Gastrocnemius medialis (tissue), 4 donors: Measurements from ENCODE around the gene GDF7. TPM values are rescaled to one million over a fixed set of nuclear protein-coding genes. Genes with fewer than 3 reads are reported as not detected.

ENCODE experiments used
- ATAC-seq, 2 donors: fragments of 150-250 bp; one replicate each; pipeline ENCODE4 v1.9.1; 2016
- DNase-seq, 2 donors: peaks; one replicate each; pipeline ENCODE4 v3.0.0-alpha.2; 2019
- H3K27ac ChIP-seq, 4 donors: fragments of 200-600 bp; sonication (generic); 1 replicate in 1 of 4; 2 replicates in 3 of 4; pipeline ENCODE4 v1.5.1; 2016 to 2018; ENCODE audit warnings: mild to moderate bottlenecking in 2 of 4, moderate library complexity in 1 of 4
- H3K27me3 ChIP-seq, 3 donors: fragments of 200-600 bp; sonication (generic) in 2 of 3; 1 replicate in 1 of 3; 2 replicates in 2 of 3; pipeline versions ENCODE4 v1.5.1 to v1.6.0; 2016 to 2019; ENCODE audit warnings: mild to moderate bottlenecking in 1 of 3, moderate library complexity in 1 of 3
- H3K36me3 ChIP-seq, 2 donors: fragments of 200-600 bp; sonication (generic) in 1 of 2; one replicate each; pipeline ENCODE4 v1.5.1; 2017 to 2018
- H3K4me1 ChIP-seq, 2 donors: fragments of 200-600 bp; sonication (generic) in 1 of 2; one replicate each; pipeline ENCODE4 v1.5.1; 2016 to 2017; ENCODE audit warnings: mild to moderate bottlenecking in 2 of 2
- H3K4me3 ChIP-seq, 4 donors: fragments of 200-600 bp; sonication (generic) in 3 of 4; 1 replicate in 1 of 4; 2 replicates in 3 of 4; pipeline ENCODE4 v1.5.1; 2016 to 2019; ENCODE audit warnings: mild to moderate bottlenecking in 2 of 4
- H3K9me3 ChIP-seq, 3 donors: fragments of 200-600 bp; sonication (generic) in 2 of 3; 1 replicate in 1 of 3; 2 replicates in 2 of 3; pipeline ENCODE4 v1.5.1; 2016 to 2019
- CTCF ChIP-seq, 5 experiments: fragments of 450-650 bp in 3 of 5; fragments of 200-600 bp in 2 of 5; sonication (generic) in 2 of 5; IDR thresholded peaks in 4 of 5; conservative IDR thresholded peaks in 1 of 5; 1 replicate in 4 of 5; 2 replicates in 1 of 5; pipeline ENCODE4 v1.5.1; 2016 to 2019; ENCODE audit warnings: antibody characterized with exemption in 5 of 5, mild to moderate bottlenecking in 3 of 5, moderate library complexity in 3 of 5
- POLR2A ChIP-seq, 2 donors: fragments of 450-650 bp; IDR thresholded peaks; one replicate each; pipeline ENCODE4 v1.6.1; 2017; ENCODE audit warnings: antibody characterized with exemption in 2 of 2, mild to moderate bottlenecking in 2 of 2, moderate library complexity in 2 of 2
- in situ Hi-C, 4 donors: fragments of 200-750 bp; cut with MboI; loops; one replicate each; pipeline versions ENCODE4 v1.15.0 to v1.8.0; 2017; ENCODE audit warnings: low sequenced_read_pairs in 4 of 4
- intact Hi-C: fragments of 100-400 bp; cut with DNase I; formaldehyde crosslinking; loops from one replicate; pipeline ENCODE4 v1.15.1; 2023; ENCODE audit warnings: low total_unique reads
- total RNA-seq, 4 donors: library from RNA; depleted of rRNA; stranded (reverse); fragments of >200 nt; gene quantifications; one replicate each; pipeline versions ENCODE4 v1.1.0 to v1.2.3, GENCODE V29; 2016

Gene GDF7
- total RNA-seq, 4 donors from 2014 or later: 0.02 to 0.10 (median 0.07) TPM; not detected in 1

- TF ChIP-seq POLR2A (IDR thresholded peaks at IDR 0.05) (no peak), CTCF (IDR thresholded peaks at IDR 0.05 in 4 of 5, conservative IDR thresholded peaks at IDR 0.05 in 1 of 5) (no peak)
- Histone ChIP-seq H3K36me3 (peaks cover 0 to 12% of the 10 kb centered on the region in 2 donors), H3K27ac (peak overlapping the region; percentile 9 to 68 (median 58)), H3K27me3 (no peaks in the 10 kb centered on the region), H3K4me3 (no peak overlapping the region), H3K9me3 (no peaks in the 10 kb centered on the region), H3K4me1 (peaks cover 6 to 19% of the 10 kb centered on the region in 2 donors)
- in situ Hi-C loops: loop anchor here in 3 of 4 donors (5.0 to 25.0 kb wide), 2 partner anchors 192 to 572 kb away; partner anchors contain the start of gene LAPTM4A (in 1 of the 3)
- DNase-seq (peak in 1 of 2 donors; percentile 33), ATAC-seq (peak in 1 of 2 donors; percentile 2)
- intact Hi-C loops: loop anchor here (1.0 to 2.0 kb wide), 2 partner anchors 34 to 191 kb away; no protein-coding TSS in a partner anchor
Observed at GRCh38 chr2:20634507-20635112, 32.3 kb upstream of the GDF7 start.

- in situ Hi-C loops: loop anchor here in 3 of 4 donors (5.0 to 25.0 kb wide), 2 partner anchors 193 to 573 kb away; partner anchors contain the start of gene LAPTM4A (in 1 of the 3)
- no peak for ATAC-seq
- H3K36me3 ChIP-seq: peaks cover 0 to 12% of the 10 kb centered on the region in 2 donors
- no peaks in the 10 kb centered on the region for H3K27me3 ChIP-seq
- TF ChIP-seq CTCF (IDR thresholded peaks at IDR 0.05 in 4 of 5, conservative IDR thresholded peaks at IDR 0.05 in 1 of 5) (no peak), POLR2A (IDR thresholded peaks at IDR 0.05) (no peak)
- intact Hi-C loops: loop anchor here (1.0 to 2.0 kb wide), 2 partner anchors 34 to 192 kb away; no protein-coding TSS in a partner anchor
- H3K27ac ChIP-seq: peak overlapping the region; percentile 28 to 68 (median 58)
- no peak for DNase-seq
- H3K9me3 ChIP-seq: no peaks in the 10 kb centered on the region
- no peak overlapping the region for H3K4me3 ChIP-seq
- H3K4me1 ChIP-seq: peaks cover 6 to 19% of the 10 kb centered on the region in 2 donors
Observed at GRCh38 chr2:20635113-20635510, 31.8 kb upstream of the GDF7 start.

- no peaks in the 10 kb centered on the region for H3K27me3 ChIP-seq
- H3K9me3 ChIP-seq: no peaks in the 10 kb centered on the region
- peaks cover 0 to 12% of the 10 kb centered on the region in 2 donors for H3K36me3 ChIP-seq
- peak overlapping the region in 1 of 4 donors; percentile 33 for H3K4me3 ChIP-seq
- peaks cover 6 to 19% of the 10 kb centered on the region in 2 donors for H3K4me1 ChIP-seq
- ATAC-seq (peak; percentile 85 to 89), DNase-seq (peak; percentile 65 to 81)
- intact Hi-C loops: loop anchor here (1.0 to 2.0 kb wide), 2 partner anchors 35 to 193 kb away; no protein-coding TSS in a partner anchor
- in situ Hi-C loops: loop anchor here in 3 of 4 donors (5.0 to 25.0 kb wide), 2 partner anchors 194 to 574 kb away; partner anchors contain the start of gene LAPTM4A (in 1 of the 3)
- TF ChIP-seq POLR2A (IDR thresholded peaks at IDR 0.05): no peak
- peak; percentile 96 to 97 (median 96) for TF ChIP-seq CTCF (IDR thresholded peaks at IDR 0.05 in 4 of 5, conservative IDR thresholded peaks at IDR 0.05 in 1 of 5)
- peak overlapping the region; percentile 28 to 60 (median 48) for H3K27ac ChIP-seq
Observed at GRCh38 chr2:20635675-20636584, 31.0 kb upstream of the GDF7 start.

- in situ Hi-C loops: loop anchor here in 3 of 4 donors (5.0 to 25.0 kb wide), 2 partner anchors 195 to 575 kb away; partner anchors contain the start of gene LAPTM4A (in 1 of the 3)
- H3K4me1 ChIP-seq: peaks cover 6 to 31% of the 10 kb centered on the region in 2 donors
Observed at GRCh38 chr2:20637147-20637546, 29.8 kb upstream of the GDF7 start.

More at GRCh38 chr2:20637147-20637546, 29.8 kb upstream of the GDF7 start:
- Histone ChIP-seq H3K27ac (no peak overlapping the region), H3K27me3 (no peaks in the 10 kb centered on the region), H3K4me3 (no peak overlapping the region), H3K9me3 (no peaks in the 10 kb centered on the region), H3K36me3 (peaks cover 0 to 12% of the 10 kb centered on the region in 2 donors)
- ATAC-seq (no peak), DNase-seq (peak in 1 of 2 donors; percentile 13)
- intact Hi-C loops: no loop called here
- TF ChIP-seq POLR2A (IDR thresholded peaks at IDR 0.05) (no peak), CTCF (IDR thresholded peaks at IDR 0.05 in 4 of 5, conservative IDR thresholded peaks at IDR 0.05 in 1 of 5) (no peak)
